NCI-H1417 treated with DMSO at 0.1 percent for 48 hours (cell line): Measurements from ENCODE around the gene VPS25.
A peak's percentile ranks its signal among the peaks of the same experiment; 100 is the strongest.
"Not testable (repeated sequence)": the region's sequence is repeated elsewhere in the genome, so short reads cannot be mapped to it uniquely, and the experiment has no call there.

Experiments used
- DNase-seq: peaks from one replicate; lab custom pipeline; 2025; lab: John Stamatoyannopoulos, UW

VPS25 gene

GRCh38 chr17:42773290-42774035 is at the start of gene VPS25:
Gene VPS25 (plus strand): TSS chr17:42773449. CDS start chr17:42773476, 27 bp downstream.
- DNase-seq = no peak

DNA sequence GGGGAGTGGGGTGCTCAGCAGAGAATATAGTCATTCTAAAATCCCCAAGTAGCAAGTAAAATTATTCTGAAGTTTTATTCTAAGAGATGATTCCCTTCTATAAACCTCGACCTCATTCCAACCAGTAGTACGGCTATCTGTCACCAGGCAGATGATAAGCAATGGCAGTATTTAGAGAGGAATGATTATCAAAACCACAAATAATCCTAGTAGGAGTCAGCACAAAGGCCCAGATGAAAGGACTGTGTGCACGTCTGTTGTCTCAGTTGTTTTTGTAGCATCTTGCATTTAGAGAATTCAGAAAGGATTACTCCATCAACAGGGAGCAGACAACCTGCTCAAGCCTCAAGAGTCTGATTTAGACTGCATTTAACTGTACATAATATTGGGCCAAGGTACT is 49.6 kb upstream of the VPS25 start:
- no peak for DNase-seq

DNA sequence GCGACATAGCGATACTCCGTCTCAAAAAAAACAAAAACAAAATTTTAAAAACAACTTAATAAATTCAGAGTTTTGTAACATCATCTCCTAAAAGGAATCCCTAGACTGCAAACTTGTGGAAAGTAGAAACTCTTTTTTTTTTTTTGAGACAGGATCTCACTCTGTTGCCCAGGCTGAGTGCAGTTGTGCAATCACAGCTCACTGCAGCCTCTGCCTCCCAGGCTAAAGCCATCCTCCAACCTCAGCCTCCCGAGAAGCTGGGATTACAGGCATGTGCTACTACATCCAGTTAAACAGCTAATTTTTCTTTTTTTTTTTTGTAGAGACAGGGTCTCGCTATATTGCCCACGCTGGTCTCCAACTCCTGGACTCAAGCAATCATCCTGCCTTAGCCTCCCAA is 48.1 kb upstream of the VPS25 start:
- DNase-seq = no peak

- no peak for DNase-seq
These were observed 32.5 kb upstream of the VPS25 start for GRCh38 chr17:42740699-42741098.

- not testable (repeated sequence) for DNase-seq
These were observed 30.3 kb upstream of the VPS25 start for GRCh38 chr17:42742916-42743315.

DNA sequence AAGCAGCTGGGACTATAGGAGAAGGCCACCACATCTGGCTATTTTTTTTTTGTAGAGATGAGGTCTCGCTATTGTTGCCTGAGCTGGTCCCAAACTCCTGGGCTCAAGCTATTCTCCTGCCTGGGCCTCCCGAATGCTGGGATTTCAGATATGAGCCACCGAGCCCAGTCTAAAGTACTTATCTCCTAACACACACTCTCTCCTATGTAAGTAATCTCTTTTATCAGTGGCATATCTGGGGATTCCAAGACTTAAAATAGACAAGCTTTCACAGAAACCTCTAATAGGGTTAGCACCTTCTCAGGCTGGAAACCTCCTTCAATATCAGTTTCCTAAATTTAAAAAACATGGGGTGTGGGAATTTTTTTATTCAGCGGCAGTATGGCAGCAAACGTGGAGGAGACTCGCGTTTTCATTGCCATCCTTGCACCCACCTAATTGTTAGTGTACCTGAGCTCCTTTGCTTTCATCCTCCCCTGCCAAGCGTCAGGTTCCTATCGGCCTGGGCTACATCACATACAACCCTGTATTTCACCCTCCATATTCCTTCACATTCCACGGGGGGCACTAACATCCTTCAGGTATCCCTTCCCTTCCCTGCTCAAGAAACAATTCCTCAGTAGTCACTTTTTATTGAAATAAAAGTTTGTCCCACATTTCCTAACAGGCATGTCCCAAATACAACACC is 29.5 kb upstream of the VPS25 start:
- DNase-seq = no peak

GRCh38 chr17:42744283-42744805 is 28.9 kb upstream of the VPS25 start:
- no peak for DNase-seq

DNA sequence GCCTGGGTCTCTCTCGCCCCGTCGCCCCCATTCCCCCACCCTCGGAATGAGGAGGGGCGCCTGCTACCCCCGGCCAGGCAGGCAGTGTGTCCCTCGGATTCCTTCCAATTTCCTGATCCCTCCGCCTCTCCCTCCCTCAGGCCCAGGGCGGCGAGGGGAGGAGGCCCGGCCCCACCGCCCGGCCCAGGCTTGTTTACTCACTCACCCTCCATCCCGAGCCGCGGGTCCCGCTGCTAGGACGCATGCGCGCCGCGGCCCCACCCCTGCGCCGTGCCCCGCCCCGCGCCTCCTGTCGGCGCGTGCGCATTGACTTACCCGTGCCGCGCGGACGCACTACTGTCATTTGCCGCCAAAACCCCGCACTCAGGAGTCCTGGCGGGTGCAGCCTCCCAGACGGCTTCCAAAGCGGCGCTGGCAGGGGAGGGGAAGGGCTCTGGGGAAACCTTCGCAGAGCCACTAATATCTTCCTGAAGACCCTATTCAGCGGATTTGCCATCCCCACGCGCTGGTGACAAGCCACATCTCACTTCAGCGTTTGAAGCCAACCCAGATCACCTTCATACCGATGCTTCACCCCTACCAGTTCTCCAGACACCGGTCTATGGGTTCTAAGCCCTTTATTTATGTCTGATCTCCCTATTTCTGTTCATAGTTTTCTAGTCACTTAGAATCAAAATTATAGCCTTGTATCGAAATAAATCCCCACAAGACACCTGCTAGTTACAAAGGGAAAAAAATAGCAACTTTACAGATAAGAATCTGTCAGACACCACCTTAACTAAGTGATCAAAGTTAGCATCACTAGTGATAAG is 28.2 kb upstream of the VPS25 start, which contains the start of gene EZH1:
Gene EZH1, minus strand, starts transcription at position 235 of the 812 bp plus-strand sequence. CDS start 16,099 bp downstream, outside the sequence.
- peak; percentile 63 for DNase-seq

DNA sequence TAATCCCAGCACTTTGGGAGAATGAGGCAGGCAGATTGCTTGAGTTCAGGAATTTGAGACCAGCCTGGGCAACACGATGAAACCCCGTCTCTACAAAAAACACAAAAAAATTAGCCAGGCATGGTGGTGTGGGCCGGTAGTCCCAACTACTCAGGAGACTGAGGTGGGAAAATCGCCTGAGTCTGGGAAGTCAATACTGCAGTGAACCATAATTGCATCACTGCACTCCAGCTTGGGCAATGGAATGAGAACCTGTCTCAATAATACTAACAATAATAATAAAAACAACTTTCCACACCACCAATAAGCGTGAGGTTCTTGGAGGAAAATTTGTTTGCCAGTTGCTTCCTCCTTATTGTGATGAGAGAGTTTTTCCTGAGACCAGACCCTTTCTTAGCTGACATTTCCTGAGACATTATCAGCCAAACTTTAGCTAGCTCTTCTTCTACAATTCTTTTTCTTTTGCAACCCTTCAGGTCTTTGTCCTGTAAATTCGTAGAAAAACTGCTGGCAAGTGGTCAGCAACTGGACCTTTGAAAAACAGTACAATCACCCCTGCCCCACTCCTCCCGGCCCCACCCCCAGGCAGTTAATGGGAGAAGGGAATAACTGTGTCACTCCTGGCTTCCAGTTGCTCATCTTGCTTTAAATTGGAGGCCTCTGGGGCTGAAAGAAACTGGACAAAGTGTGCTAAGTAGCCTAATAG is 24.9 kb upstream of the VPS25 start:
- DNase-seq = no peak

DNA sequence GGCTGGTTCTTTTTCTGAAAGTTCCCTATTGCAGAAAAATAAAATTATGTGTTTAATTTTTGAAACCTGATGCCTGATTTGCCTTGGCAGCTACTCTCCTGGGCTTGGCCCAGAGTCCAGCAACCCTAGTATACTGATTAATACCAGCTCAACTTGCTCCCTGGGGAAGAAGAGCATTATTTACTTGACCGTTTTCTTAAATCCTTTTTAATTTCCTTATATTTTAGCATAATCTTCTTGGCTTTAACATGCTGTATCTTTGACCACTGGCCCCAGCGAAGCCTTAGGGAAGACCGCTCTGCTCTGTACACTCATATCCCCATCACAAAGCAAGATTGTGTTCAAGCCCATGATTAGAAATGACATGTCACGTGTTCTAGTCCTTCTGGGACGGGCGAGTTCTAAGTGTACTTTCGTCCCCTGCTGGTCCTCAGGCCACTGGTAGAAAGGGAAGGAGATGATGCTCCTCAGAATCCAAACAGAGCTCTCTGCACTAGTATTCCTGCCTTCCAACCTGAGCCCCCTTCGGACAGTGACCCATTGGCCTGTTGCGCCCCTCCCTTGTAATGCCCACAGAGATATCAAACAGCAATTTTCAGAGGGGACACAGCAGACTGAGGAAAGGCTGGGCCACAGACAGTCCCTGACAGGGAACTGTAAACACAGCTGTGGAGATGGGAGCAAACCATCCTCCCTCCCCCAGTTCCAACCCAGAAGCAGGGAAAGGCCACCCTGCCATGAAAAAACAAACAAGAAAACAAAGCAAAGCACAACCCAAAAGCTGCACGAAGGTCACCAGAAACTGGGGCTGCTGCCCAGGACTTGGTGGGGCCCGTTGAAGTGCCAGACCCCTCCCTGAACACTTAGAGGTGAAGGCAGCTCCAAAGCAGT is 24.1 kb upstream of the VPS25 start:
- no peak for DNase-seq

GRCh38 chr17:42750739-42751344 is 22.4 kb upstream of the VPS25 start:
- DNase-seq = no peak

DNA sequence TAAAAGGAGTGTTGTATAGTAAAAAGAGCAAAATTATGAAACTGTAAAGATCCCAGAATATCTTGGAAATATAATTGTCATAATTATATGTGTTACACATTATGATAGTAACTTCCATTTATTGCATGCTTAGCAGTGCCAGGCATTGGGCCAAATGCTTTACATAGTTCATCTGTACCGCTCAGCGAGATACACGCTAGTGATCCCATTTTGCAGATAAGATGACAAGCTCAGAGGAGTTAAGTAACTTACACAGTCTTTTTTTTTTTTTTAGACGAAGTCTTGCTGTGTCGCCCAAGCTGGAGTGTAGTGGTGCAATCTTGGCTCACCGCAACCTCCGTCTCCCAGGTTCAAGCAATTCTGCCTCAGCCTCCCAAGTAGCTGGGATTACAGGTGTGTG is 21.6 kb upstream of the VPS25 start:
- DNase-seq = no peak

- no peak for DNase-seq
These were observed 18.5 kb upstream of the VPS25 start for GRCh38 chr17:42754782-42755181.

- no peak for DNase-seq
These were observed 13.1 kb upstream of the VPS25 start for GRCh38 chr17:42759982-42760651.

DNA sequence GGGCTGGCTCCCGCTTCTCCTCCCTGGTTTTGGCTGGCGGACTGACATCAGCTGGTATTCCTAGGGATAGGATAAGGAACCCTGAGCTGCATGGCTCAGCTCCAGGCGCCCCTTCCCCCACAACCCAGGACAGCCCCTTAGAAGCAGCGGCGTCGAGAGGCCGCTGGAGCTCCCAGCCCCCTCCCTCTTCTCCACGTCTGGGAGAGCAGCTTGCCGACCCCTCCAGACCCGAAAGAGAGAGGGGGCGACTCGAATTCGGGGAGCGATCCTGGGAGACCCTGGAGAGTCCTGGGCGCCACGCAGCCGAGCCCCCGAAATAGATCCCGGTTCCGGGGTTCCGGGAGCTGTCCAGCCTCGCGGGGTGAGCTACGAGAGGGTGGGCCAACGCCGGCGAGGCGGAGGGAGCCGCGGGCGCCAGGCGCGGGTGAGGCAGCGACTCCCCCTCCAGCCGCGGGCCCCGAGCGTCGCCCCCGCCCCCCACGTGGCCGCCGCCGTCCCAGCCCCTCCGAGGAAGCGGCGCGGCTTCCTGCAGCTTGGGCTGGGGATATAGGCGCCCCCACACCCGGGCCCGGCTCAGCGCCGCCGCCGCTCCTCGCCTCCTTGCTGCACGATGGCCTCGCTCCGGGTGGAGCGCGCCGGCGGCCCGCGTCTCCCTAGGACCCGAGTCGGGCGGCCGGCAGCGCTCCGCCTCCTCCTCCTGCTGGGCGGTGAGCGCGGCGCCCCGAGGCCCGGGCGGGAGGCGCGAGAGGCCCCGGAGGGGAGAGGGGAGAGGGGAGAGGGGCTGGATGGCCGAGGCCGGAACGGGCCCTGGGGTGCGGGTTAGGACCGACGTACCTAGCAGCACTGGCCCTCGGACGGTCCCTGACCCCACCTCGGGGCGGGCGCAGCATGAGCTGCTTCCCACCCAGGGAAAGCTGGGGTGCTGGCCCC is 12.3 kb upstream of the VPS25 start, which contains the start of gene RAMP2:
Gene RAMP2, plus strand, starts transcription at position 576 of the 930 bp plus-strand sequence. Its CDS starts 35 bp downstream, at position 611.
- no peak for DNase-seq

GRCh38 chr17:42761638-42762037 is 11.6 kb upstream of the VPS25 start:
- no peak for DNase-seq

- DNase-seq = no peak
These were observed 7.1 kb upstream of the VPS25 start for GRCh38 chr17:42766124-42766523.

GRCh38 chr17:42767512-42767911 is 5.7 kb upstream of the VPS25 start:
- no peak for DNase-seq
